GM23338 (cell line): ENCODE data around the gene IDI1. TPM values are rescaled to one million over a fixed set of nuclear protein-coding genes. Genes with fewer than 3 reads are reported as not detected.

Source experiments
- ATAC-seq: fragments of 200-7000 bp; cut with Tn5 transposase; 3 replicates; pipeline ENCODE4 v1.9.1; 2020
- DNase-seq: peaks from one replicate; pipeline ENCODE4 v3.0.0-alpha.2; 2015; ENCODE audit warnings: low spot score
- H2AFZ ChIP-seq: fragments of 200-600 bp; sonication (generic); 2 replicates; pipeline ENCODE4 v1.8.0; 2016; ENCODE audit warnings: antibody characterized with exemption, mild to moderate bottlenecking, moderate library complexity
- H3F3A ChIP-seq: fragments of 200-600 bp; sonication (generic); replicated peaks from 2 replicates; pipeline ENCODE4 v1.8.0; 2017; ENCODE audit warnings: antibody characterized with exemption, mixed run types, low read depth
- H3K27ac ChIP-seq: fragments of 200-600 bp; sonication (generic); 2 replicates; pipeline ENCODE4 v1.6.1; 2016; ENCODE audit warnings: low read depth
- H3K27me3 ChIP-seq: fragments of 200-600 bp; sonication (generic); 2 replicates; pipeline ENCODE4 v1.8.0; 2016; ENCODE audit warnings: mild to moderate bottlenecking, mixed run types, moderate library complexity; ENCODE audit not compliant: insufficient read depth
- H3K36me3 ChIP-seq: fragments of 200-600 bp; sonication (generic); 2 replicates; pipeline ENCODE4 v1.8.0; 2016; ENCODE audit warnings: mild to moderate bottlenecking; ENCODE audit not compliant: insufficient read depth
- H3K4me1 ChIP-seq: fragments of 200-600 bp; sonication (generic); 2 replicates; pipeline ENCODE4 v1.8.0; 2016; ENCODE audit warnings: mild to moderate bottlenecking, moderate library complexity; ENCODE audit not compliant: insufficient read depth
- H3K4me2 ChIP-seq: fragments of 200-600 bp; sonication (generic); 2 replicates; pipeline ENCODE4 v1.7.1; 2017; ENCODE audit warnings: mixed run types
- H3K4me3 ChIP-seq: fragments of 200-600 bp; sonication (generic); 2 replicates; pipeline ENCODE4 v1.6.1; 2016; ENCODE audit warnings: mixed run types
- H3K79me2 ChIP-seq: fragments of 200-600 bp; sonication (generic); replicated peaks from 2 replicates; pipeline ENCODE4 v1.8.0; 2017; ENCODE audit warnings: mild to moderate bottlenecking; ENCODE audit not compliant: insufficient read depth
- H3K9me2 ChIP-seq: fragments of 200-600 bp; sonication (generic); 2 replicates; pipeline ENCODE4 v1.8.0; 2017; ENCODE audit not compliant: insufficient read depth
- H4K20me1 ChIP-seq: fragments of 200-600 bp; sonication (generic); replicated peaks from 2 replicates; pipeline ENCODE4 v1.8.0; 2017; ENCODE audit warnings: mild to moderate bottlenecking; ENCODE audit not compliant: insufficient read depth
- H3K27ac Mint-ChIP-seq: 2 replicates; pipeline ENCODE4 v1.8.0; 2020; ENCODE audit warnings: inconsistent platforms, mild to moderate bottlenecking, moderate library complexity, mixed read lengths
- H3K27me3 Mint-ChIP-seq: 3 replicates; pipeline ENCODE4 v1.8.0; 2022; ENCODE audit warnings: low read depth, mild to moderate bottlenecking, moderate library complexity, mixed read lengths, inconsistent platforms; ENCODE audit not compliant: insufficient read depth, poor library complexity
- H3K36me3 Mint-ChIP-seq: 3 replicates; pipeline ENCODE4 v1.8.0; 2021; ENCODE audit warnings: low read depth, mild to moderate bottlenecking, inconsistent platforms, moderate library complexity, mixed read lengths
- H3K4me1 Mint-ChIP-seq: 3 replicates; pipeline ENCODE4 v1.8.0; 2020; ENCODE audit warnings: mild to moderate bottlenecking, inconsistent platforms, mixed read lengths
- H3K4me3 Mint-ChIP-seq: 3 replicates; pipeline ENCODE4 v1.8.0; 2021; ENCODE audit warnings: moderate library complexity, mild to moderate bottlenecking, inconsistent platforms, mixed read lengths
- H3K9me3 Mint-ChIP-seq: 3 replicates; pipeline ENCODE4 v1.8.0; 2020; ENCODE audit warnings: moderate library complexity, mild to moderate bottlenecking, inconsistent platforms, mixed read lengths
- CREB1 ChIP-seq: fragments of 250-450 bp; sonication (Bioruptor Pico); IDR thresholded peaks from 2 replicates; pipeline ENCODE4 v1.5.0; 2020; ENCODE audit warnings: low read depth, mild to moderate bottlenecking, moderate library complexity
- CTCF ChIP-seq, 2 experiments: fragments of 200-600 bp in 1 of 2; sonication (generic) in 1 of 2; conservative IDR thresholded peaks; 2 replicates each; pipeline versions ENCODE4 v1.5.1 to v1.6.1; 2016 to 2017; ENCODE audit warnings: antibody characterized with exemption in 2 of 2, low read depth in 2 of 2, mild to moderate bottlenecking in 2 of 2, moderate library complexity in 1 of 2
- ETS1 ChIP-seq: IDR thresholded peaks from 2 replicates; pipeline ENCODE4 v1.6.1; 2016; ENCODE audit warnings: antibody characterized with exemption
- EZH2 ChIP-seq: fragments of 200-600 bp; sonication (generic); IDR thresholded peaks from one replicate; pipeline ENCODE4 v1.8.0; 2017; ENCODE audit warnings: antibody characterized with exemption, mild to moderate bottlenecking, low read depth; ENCODE audit not compliant: unreplicated experiment
- EZH2phosphoT487 ChIP-seq: fragments of 200-600 bp; sonication (generic); IDR thresholded peaks from one replicate; pipeline ENCODE4 v1.8.1; 2018; ENCODE audit warnings: antibody characterized with exemption; ENCODE audit not compliant: unreplicated experiment
- JUNB ChIP-seq: IDR thresholded peaks from one replicate; pipeline ENCODE4 v1.6.1; 2016; ENCODE audit warnings: antibody characterized with exemption; ENCODE audit not compliant: unreplicated experiment
- NANOG ChIP-seq: IDR thresholded peaks from 2 replicates; pipeline ENCODE4 v1.6.1; 2016; ENCODE audit warnings: antibody characterized with exemption, borderline replicate concordance
- POLR2AphosphoS5 ChIP-seq: IDR thresholded peaks from 2 replicates; pipeline ENCODE4 v1.6.1; 2016; ENCODE audit warnings: antibody characterized with exemption, low read depth
- REST ChIP-seq: IDR thresholded peaks from one replicate; pipeline ENCODE4 v1.6.1; 2018; ENCODE audit warnings: antibody characterized with exemption; ENCODE audit not compliant: unreplicated experiment
- STAT1 ChIP-seq: IDR thresholded peaks from one replicate; pipeline ENCODE4 v1.6.1; 2016; ENCODE audit warnings: antibody characterized with exemption; ENCODE audit not compliant: unreplicated experiment
- ZNF114 ChIP-seq: fragments of 250-450 bp; sonication (Bioruptor Pico); IDR thresholded peaks from 2 replicates; pipeline ENCODE4 v1.5.0; 2020; ENCODE audit warnings: mild to moderate bottlenecking, moderate library complexity
- ZNF331 ChIP-seq: fragments of 250-450 bp; sonication (Bioruptor Pico); IDR thresholded peaks from 2 replicates; pipeline ENCODE4 v1.5.0; 2020; ENCODE audit warnings: low read depth, mild to moderate bottlenecking, moderate library complexity
- ZNF462 ChIP-seq: fragments of 250-450 bp; sonication (Bioruptor Pico); IDR thresholded peaks from 2 replicates; pipeline ENCODE4 v1.5.0; 2020; ENCODE audit warnings: mild to moderate bottlenecking, moderate library complexity
- long read RNA-seq: library from polyadenylated mRNA; unstranded; transcript quantifications from one replicate; pipeline ENCODE4 v2.0.0, GENCODE V29; 2020; ENCODE audit not compliant: unreplicated experiment
- polyA plus RNA-seq: library from polyadenylated mRNA; unstranded; fragments of >200 nt; fragmentation: Nextera tagmentation; extraction: Ambion mirVana; gene quantifications from 2 replicates; pipeline ENCODE4 v1.2.1, GENCODE V29; 2016
- total RNA-seq: library from RNA; depleted of rRNA; stranded (reverse); fragments of >200 nt; shearing (Covaris generic); gene quantifications from 2 replicates; pipeline ENCODE4 v1.2.3, GENCODE V29; 2014; rRNA removed

IDI1 gene
- total RNA-seq (147 and 154 TPM in 2 replicates), polyA plus RNA-seq (99.0 and 119 TPM in 2 replicates)
- long read RNA-seq, transcript IDI1-201 (5 exons, 2,301 nt): minor isoform, 21 of 62 reads
- long read RNA-seq, transcript IDI1-205 (4 exons, 1,066 nt): major isoform, 24 of 62 reads
- long read RNA-seq, partial matches to known transcripts: 14 of 62 reads
- long read RNA-seq, other reads (novel, unspliced or antisense): 3 of 62 reads

- no peaks in the 10 kb centered on the region for H3K27me3 ChIP-seq
- DNase-seq: peak; percentile 99
- peaks cover 44% of the 10 kb centered on the region for H4K20me1 ChIP-seq
- no peak for TF ChIP-seq REST
- TF ChIP-seq ZNF462 (CRISPR knock-in tag): no peak
- no peak; the same call in 1 of the 2 replicates for TF ChIP-seq ETS1
- no peak for TF ChIP-seq ZNF114 (CRISPR knock-in tag)
- TF ChIP-seq CTCF (conservative IDR thresholded peaks at IDR 0.05; ENCODE audit: low read depth in 2 of 2): no peak
- peak; percentile 93 for TF ChIP-seq POLR2AphosphoS5
- TF ChIP-seq ZNF331 (CRISPR knock-in tag): no peak
- no peak for TF ChIP-seq EZH2
- peak; percentile 88 for TF ChIP-seq CREB1 (CRISPR knock-in tag)
- TF ChIP-seq NANOG: no peak
- TF ChIP-seq STAT1: no peak
- TF ChIP-seq JUNB: no peak
- TF ChIP-seq EZH2phosphoT487: no peak
- peaks cover 79% of the 10 kb centered on the region for H3K79me2 ChIP-seq
- Mint-ChIP-seq H3K4me3 (peak within 1 kb of the TSS; percentile 97), H3K36me3 (peaks cover 45% of the 10 kb centered on the region), H3K27ac (peak within 1 kb of the TSS; percentile 99), H3K4me1 (peaks cover 26% of the 10 kb centered on the region), H3K27me3 (peaks cover 25% of the 10 kb centered on the region), H3K9me3 (no peaks in the 10 kb centered on the region)
- peaks cover 6% of the 10 kb centered on the region; the same call in 1 of the 2 replicates for H3K36me3 ChIP-seq
- peaks cover 22% of the 10 kb centered on the region for H3K4me1 ChIP-seq
- peak within 1 kb of the TSS; percentile 98 for H3K27ac ChIP-seq
- H3K4me2 ChIP-seq: peak within 1 kb of the TSS; percentile 83
- peak; percentile 88 for ATAC-seq
- no peak within 1 kb of the TSS for H2AFZ ChIP-seq
- H3K9me2 ChIP-seq: no peaks in the 10 kb centered on the region
- peaks cover 21% of the 10 kb centered on the region; the same call in 1 of the 2 replicates for H3F3A ChIP-seq
- peak within 1 kb of the TSS; percentile 95 for H3K4me3 ChIP-seq
Measured at GRCh38 chr10:1048732-1049424, at the start of gene IDI1. IDI1 (minus strand) TSS chr10:1049119; CDS start chr10:1049003, 116 bp downstream.
